Measurements from ENCODE around the gene HGFAC.

DNA sequence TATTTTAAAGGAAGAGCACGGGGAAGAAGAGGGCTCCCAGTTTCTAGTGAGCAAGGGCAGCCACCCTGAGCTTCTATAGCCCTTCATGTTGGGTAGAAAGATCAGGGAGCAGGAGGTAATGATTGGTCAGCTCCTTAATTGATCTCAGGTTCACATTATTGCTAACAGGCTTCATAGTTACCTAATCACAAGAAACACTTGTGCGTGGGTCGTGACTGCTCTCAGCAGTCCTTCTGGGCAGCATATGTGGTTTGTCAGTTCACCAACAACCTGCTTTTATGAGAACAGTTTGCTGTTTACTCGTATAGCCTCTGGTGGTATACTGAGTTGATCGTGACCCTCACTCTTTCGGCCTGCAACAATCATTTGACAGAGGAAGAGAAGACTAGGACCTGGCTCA lies 16.6 kb downstream of the HGFAC start:
- TF ChIP-seq, protein P1, sequence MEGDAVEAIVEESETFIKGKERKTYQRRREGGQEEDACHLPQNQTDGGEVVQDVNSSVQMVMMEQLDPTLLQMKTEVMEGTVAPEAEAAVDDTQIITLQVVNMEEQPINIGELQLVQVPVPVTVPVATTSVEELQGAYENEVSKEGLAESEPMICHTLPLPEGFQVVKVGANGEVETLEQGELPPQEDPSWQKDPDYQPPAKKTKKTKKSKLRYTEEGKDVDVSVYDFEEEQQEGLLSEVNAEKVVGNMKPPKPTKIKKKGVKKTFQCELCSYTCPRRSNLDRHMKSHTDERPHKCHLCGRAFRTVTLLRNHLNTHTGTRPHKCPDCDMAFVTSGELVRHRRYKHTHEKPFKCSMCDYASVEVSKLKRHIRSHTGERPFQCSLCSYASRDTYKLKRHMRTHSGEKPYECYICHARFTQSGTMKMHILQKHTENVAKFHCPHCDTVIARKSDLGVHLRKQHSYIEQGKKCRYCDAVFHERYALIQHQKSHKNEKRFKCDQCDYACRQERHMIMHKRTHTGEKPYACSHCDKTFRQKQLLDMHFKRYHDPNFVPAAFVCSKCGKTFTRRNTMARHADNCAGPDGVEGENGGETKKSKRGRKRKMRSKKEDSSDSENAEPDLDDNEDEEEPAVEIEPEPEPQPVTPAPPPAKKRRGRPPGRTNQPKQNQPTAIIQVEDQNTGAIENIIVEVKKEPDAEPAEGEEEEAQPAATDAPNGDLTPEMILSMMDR (conservative IDR thresholded peaks at IDR 0.05 in 1 of 2, IDR thresholded peaks at IDR 0.05 in 1 of 2; ENCODE audit: extremely low read depth in 1 of 2, insufficient read depth in 1 of 2, low read depth in 1 of 2, low read length in 2 of 2) = no peak
- TF ChIP-seq EZH2 (IDR thresholded peaks at IDR 0.05; ENCODE audit: borderline replicate concordance, low read length) = no peak

Data from mammary epithelial cell (primary cell).